CD4-positive, alpha-beta T cell treated with Interleukin-17A for 1 hour (primary cell): ENCODE results near the gene PIK3R3.

Source experiments
- DNase-seq: peaks from one replicate; pipeline ENCODE4 v3.0.0-alpha.2; 2020

PIK3R3 gene

DNA sequence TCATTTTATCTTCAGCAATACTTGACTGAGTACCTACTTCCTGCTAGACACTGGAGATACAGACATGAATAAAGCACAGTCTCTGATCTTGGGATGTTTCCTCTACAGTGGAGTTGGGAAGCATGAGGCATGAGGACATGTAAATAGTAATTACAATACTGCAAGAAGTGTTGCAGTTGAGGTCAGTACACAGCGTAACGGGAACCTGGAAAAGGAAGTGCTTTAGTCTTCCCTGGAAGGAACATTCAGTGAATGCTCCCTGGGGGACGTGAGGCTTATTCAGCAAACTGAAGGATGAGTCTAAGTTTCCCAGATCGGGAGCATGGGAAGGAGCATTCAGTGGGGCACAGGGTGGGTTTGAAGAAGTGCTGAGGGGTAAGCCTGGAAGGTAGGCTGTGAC lies 112.4 kb downstream of the PIK3R3 start:
- no peak for DNase-seq

GRCh38 chr1:46019348-46019747 lies 113.1 kb downstream of the PIK3R3 start:
- DNase-seq = no peak

DNA sequence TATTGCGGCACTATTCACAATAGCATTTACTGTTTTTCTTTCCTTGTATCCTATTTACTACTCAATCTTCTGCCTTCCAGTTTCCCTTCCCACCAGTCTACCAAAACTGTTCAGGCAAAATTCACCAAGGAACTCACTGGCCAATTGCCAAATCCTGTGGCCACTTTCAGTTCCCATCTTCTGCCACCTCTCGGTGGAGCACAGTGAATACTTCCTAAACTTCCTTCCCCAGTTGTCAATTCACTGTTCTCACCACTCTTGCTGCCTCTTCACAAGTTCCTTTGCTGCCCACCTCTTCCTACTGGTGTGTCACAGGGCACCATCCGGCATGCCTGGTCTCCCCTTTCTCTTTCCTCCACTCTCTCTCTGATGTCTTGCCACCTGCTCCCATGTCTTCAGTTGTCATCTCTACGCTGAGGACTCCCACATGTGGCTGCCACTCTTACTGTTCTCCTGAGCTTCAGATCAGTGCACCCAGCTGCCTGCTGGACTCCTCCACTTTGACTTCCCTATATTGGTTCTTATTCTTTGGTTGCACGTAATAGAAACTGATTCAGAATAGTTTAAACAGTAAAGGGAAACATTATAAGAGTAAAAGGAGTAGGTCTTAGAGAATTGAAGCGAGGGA lies 114.4 kb downstream of the PIK3R3 start:
- no peak for DNase-seq

DNA sequence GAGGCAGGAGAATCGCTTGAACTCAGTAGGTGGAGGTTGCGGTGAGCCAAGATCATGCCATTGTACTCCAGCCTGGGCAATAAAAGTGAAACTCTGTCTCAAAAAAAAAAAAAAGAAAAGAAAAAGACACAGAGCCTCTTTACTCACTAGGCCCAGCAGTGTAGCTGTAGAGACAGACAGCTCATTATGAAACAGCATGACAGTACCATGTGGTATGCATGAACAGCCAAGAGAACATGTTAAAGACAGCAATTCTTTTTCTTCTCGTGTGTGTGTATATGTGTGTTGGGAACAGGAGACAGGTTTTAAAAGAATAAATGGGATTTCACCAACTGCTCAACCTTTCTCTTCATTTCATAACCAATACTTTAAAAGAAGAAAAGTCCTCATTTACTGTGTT lies 118.8 kb downstream of the PIK3R3 start:
- no peak for DNase-seq

- no peak for DNase-seq
These were observed 120.2 kb downstream of the PIK3R3 start for GRCh38 chr1:46012236-46012635.

GRCh38 chr1:46011121-46011695 lies 121.2 kb downstream of the PIK3R3 start:
- no peak for DNase-seq

- DNase-seq = no peak
These were observed 121.8 kb downstream of the PIK3R3 start for GRCh38 chr1:46010611-46011010.

GRCh38 chr1:46008585-46008984 lies 123.8 kb downstream of the PIK3R3 start:
- DNase-seq = no peak

DNA sequence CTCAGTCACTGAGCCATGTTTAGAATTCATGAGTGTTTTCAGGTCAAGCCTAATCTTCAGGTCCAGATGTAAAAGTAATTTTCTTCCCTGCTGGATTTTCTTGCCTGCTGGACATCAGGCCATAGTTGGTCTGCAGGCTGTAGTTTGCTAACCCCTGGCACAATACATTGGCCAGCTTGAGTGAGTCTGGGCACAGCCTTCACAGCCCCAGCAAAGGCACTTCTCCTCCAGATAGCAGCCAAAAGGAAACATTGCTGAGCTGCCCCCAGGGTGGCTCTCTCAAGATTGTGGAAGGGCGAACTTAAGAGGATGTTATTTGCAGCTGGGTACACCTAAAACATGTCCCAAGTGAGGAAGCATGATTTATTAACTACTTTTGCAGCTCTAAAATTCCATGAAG lies 126.8 kb downstream of the PIK3R3 start:
- no peak for DNase-seq

GRCh38 chr1:46004492-46004891 lies 127.9 kb downstream of the PIK3R3 start:
- DNase-seq = no peak

GRCh38 chr1:46003315-46003714 lies 129.1 kb downstream of the PIK3R3 start:
- DNase-seq = no peak

DNA sequence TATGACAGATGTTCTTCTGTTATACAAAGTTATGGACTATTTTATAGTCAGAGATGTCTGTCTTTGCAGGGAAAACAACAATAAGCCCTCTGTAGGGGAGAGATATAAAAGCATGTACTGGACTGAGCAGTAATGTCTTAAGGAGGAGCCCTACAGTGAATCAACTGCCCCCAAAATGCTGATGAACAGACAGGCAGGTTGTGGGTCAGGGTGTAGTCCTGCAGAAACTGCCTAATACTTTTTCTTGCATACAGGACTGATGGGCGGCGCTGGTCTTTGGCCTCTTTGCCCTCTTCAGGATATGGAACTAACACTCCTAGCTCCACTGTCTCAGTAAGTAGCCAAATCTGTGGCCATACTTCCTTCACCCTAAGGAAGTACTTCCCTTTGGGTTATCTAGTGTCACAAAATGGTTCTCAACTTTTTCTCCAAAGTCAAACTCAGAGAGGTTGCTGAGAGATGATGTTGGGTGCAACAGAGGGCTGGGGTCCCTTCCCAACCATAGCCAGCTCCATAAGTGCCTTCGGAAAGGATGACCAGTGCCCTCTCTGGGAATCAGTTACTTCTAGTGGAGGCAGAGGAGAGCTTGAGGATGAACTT lies 129.8 kb downstream of the PIK3R3 start:
- no peak for DNase-seq

GRCh38 chr1:46001081-46001785 lies 131.2 kb downstream of the PIK3R3 start:
- no peak for DNase-seq

DNA sequence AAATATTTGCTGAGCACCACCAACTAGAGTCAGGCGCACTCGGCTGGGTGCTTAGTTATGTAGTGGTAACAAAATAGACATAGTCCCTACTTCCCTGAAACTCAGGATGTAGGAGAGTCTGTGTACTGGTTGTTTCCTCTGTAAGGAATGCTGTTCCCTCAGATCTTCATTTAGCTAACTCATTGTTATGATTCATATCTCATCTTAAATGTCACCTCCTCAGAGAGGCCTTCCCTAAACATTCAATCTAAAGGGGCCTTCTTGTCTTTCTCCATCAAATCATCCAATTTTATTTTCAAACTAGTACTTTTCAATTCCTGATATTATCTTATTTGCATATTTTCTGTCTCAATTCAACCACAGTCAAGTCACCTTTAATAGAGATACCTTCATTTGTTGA lies 132.9 kb downstream of the PIK3R3 start:
- DNase-seq = no peak

- DNase-seq = no peak
These were observed 134.3 kb downstream of the PIK3R3 start for GRCh38 chr1:45998020-45998617.

DNA sequence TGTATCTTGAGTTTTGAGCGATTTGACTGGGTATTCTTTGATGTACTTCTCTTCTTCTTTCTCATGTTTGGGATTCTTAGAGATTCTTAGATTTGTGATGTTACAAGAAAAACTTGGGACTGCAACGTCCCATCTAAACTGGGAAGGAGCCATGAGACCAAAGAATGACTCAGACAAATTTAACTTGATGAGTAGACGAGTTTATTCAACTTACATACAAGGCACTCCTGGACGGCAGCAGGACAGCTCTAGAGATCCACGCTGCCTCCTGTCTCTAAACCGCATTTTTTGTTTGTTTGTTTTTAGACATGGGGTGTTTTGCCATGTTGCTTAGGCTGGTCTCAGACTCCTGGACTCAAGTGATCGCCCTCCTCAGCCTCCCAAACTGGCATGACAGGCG lies 137.1 kb downstream of the PIK3R3 start:
- no peak for DNase-seq

- DNase-seq = no peak
These were observed 138.0 kb downstream of the PIK3R3 start for GRCh38 chr1:45994423-45994822.
